IMR-90 (cell line): ENCODE measurements around the gene C22orf31. TPM values are rescaled to one million over a fixed set of nuclear protein-coding genes. Genes with fewer than 3 reads are reported as not detected.

Experiments
- ATAC-seq: fragments of 200-7000 bp; cut with Tn5 transposase; 2 replicates; pipeline ENCODE4 v1.9.1; 2020; ENCODE audit warnings: low read depth, mild to moderate bottlenecking, moderate library complexity
- BruUV-seq: library from RNA; stranded (reverse); fragments of 400-500 nt; replicated peaks from 2 replicates; lab custom pipeline; 2021; lab: Mats Ljungman, UMichigan
- CTCF ChIA-PET: fragments of 300-600 bp; formaldehyde crosslinking; extraction: SDS; loops from one replicate; lab custom pipeline; 2021; ENCODE audit warnings: antibody characterized with exemption; lab: Yijun Ruan, JAX
- POLR2A ChIA-PET: fragments of 300-600 bp; sonication (Branson Sonifier 250); formaldehyde crosslinking; loops from one replicate; lab custom pipeline; 2022; ENCODE audit warnings: antibody characterized with exemption; ENCODE audit not compliant: unreplicated experiment; lab: Charles Lee
- DNase-seq: peaks from one replicate; pipeline ENCODE4 v3.0.0; 2013
- H2AFZ ChIP-seq: replicated peaks from 2 replicates; pipeline ENCODE3; 2013; ENCODE audit warnings: low read length, mild to moderate bottlenecking; ENCODE audit not compliant: poor library complexity
- H2AK5ac ChIP-seq: 2 replicates; pipeline ENCODE4 v1.6.1; 2013; ENCODE audit warnings: low read depth, low read length, inconsistent platforms
- H2AK9ac ChIP-seq: replicated peaks from 2 replicates; pipeline ENCODE3; 2013; ENCODE audit warnings: mild to moderate bottlenecking, low read depth, low read length, moderate library complexity; ENCODE audit not compliant: poor library complexity
- H2BK120ac ChIP-seq: 2 replicates; pipeline ENCODE4 v1.6.1; 2013; ENCODE audit warnings: low read depth, low read length, inconsistent platforms
- H2BK15ac ChIP-seq: 3 replicates; pipeline ENCODE4 v1.6.1; 2013; ENCODE audit warnings: low read depth, low read length, inconsistent platforms
- H2BK20ac ChIP-seq: 2 replicates; pipeline ENCODE4 v1.6.1; 2013; ENCODE audit warnings: low read depth, mild to moderate bottlenecking, inconsistent platforms, low read length, moderate library complexity
- H2BK5ac ChIP-seq: 2 replicates; pipeline ENCODE4 v1.6.1; 2013; ENCODE audit warnings: mild to moderate bottlenecking, low read depth, low read length, inconsistent platforms; ENCODE audit not compliant: poor library complexity, severe bottlenecking
- H3K14ac ChIP-seq: replicated peaks from 2 replicates; pipeline ENCODE4 v1.6.1; 2013; ENCODE audit warnings: low read depth, low read length, inconsistent platforms
- H3K18ac ChIP-seq: 2 replicates; pipeline ENCODE4 v1.6.1; 2013; ENCODE audit warnings: low read depth, low read length, control low read depth
- H3K23ac ChIP-seq: 2 replicates; pipeline ENCODE4 v1.6.1; 2013; ENCODE audit warnings: low read depth, low read length, inconsistent platforms
- H3K27ac ChIP-seq: 2 replicates; pipeline ENCODE4 v1.5.1; 2013; ENCODE audit warnings: mild to moderate bottlenecking, control low read depth, low read length; ENCODE audit not compliant: insufficient read depth
- H3K27me3 ChIP-seq: 2 replicates; pipeline ENCODE4 v1.6.1; 2013; ENCODE audit warnings: low read length; ENCODE audit not compliant: control insufficient read depth, insufficient read depth
- H3K36me3 ChIP-seq: 2 replicates; pipeline ENCODE4 v1.6.1; 2013; ENCODE audit warnings: low read length, mixed read lengths; ENCODE audit not compliant: control insufficient read depth, insufficient read depth
- H3K4ac ChIP-seq: 2 replicates; pipeline ENCODE4 v1.6.1; 2013; ENCODE audit warnings: low read depth, low read length, inconsistent platforms
- H3K4me1 ChIP-seq: 2 replicates; pipeline ENCODE4 v1.6.1; 2013; ENCODE audit warnings: low read length, mixed read lengths; ENCODE audit not compliant: control insufficient read depth, insufficient read depth
- H3K4me2 ChIP-seq: 2 replicates; pipeline ENCODE4 v1.6.1; 2013; ENCODE audit warnings: low read depth, mild to moderate bottlenecking, control low read depth, low read length, moderate library complexity
- H3K4me3 ChIP-seq: 2 replicates; pipeline ENCODE4 v1.5.1; 2013; ENCODE audit warnings: low read depth, mild to moderate bottlenecking, control low read depth, low read length, moderate library complexity; ENCODE audit not compliant: insufficient read depth
- H3K56ac ChIP-seq: 2 replicates; pipeline ENCODE4 v1.6.1; 2013; ENCODE audit warnings: low read length, inconsistent platforms; ENCODE audit not compliant: insufficient read depth; ENCODE audit errors: extremely low read depth
- H3K79me1 ChIP-seq, 2 experiments: 2 replicates each; pipeline ENCODE4 v1.6.1; 2013; ENCODE audit warnings: low read length in 2 of 2, inconsistent platforms in 1 of 2, low read depth in 1 of 2
- H3K9ac ChIP-seq: 2 replicates; pipeline ENCODE4 v1.6.1; 2013; ENCODE audit warnings: low read depth, low read length, control low read depth
- H3K9me1 ChIP-seq: 2 replicates; pipeline ENCODE4 v1.6.1; 2013; ENCODE audit warnings: low read length, inconsistent platforms; ENCODE audit not compliant: insufficient read depth
- H3K9me3 ChIP-seq: 2 replicates; pipeline ENCODE4 v1.6.1; 2013; ENCODE audit warnings: low read length; ENCODE audit not compliant: control insufficient read depth, insufficient read depth
- H4K20me1 ChIP-seq: 2 replicates; pipeline ENCODE4 v1.6.1; 2013; ENCODE audit warnings: low read length, inconsistent platforms; ENCODE audit not compliant: insufficient read depth
- H4K5ac ChIP-seq: 2 replicates; pipeline ENCODE4 v1.6.1; 2013; ENCODE audit warnings: mild to moderate bottlenecking, low read depth, low read length, control low read depth
- H4K8ac ChIP-seq, 2 experiments: 2 replicates each; pipeline ENCODE4 v1.6.1; 2013; ENCODE audit warnings: low read depth in 2 of 2, low read length in 2 of 2, control low read depth in 1 of 2, inconsistent platforms in 1 of 2
- H4K91ac ChIP-seq: 2 replicates; pipeline ENCODE4 v1.6.1; 2013; ENCODE audit warnings: low read depth, low read length, inconsistent platforms; ENCODE audit not compliant: insufficient read depth
- BHLHE40 ChIP-seq: fragments of 150-350 bp; IDR thresholded peaks from 2 replicates; pipeline ENCODE4 v1.6.1; 2016; ENCODE audit warnings: mild to moderate bottlenecking, low read depth, low read length
- CEBPB ChIP-seq: IDR thresholded peaks from 2 replicates; pipeline ENCODE4 v1.6.1; 2012; ENCODE audit warnings: low read depth, low read length, improper control_type of control experiment
- CHD1 ChIP-seq: IDR thresholded peaks from 2 replicates; pipeline ENCODE4 v1.6.1; 2012; ENCODE audit warnings: low read depth, low read length, improper control_type of control experiment
- ELK1 ChIP-seq: fragments of 150-350 bp; IDR thresholded peaks from 2 replicates; pipeline ENCODE4 v1.6.1; 2016; ENCODE audit warnings: low read depth, mild to moderate bottlenecking, low read length, moderate library complexity, borderline replicate concordance
- FOS ChIP-seq: fragments of 150-350 bp; IDR thresholded peaks from 2 replicates; pipeline ENCODE4 v1.6.1; 2016; ENCODE audit warnings: low read depth, low read length
- MAZ ChIP-seq: IDR thresholded peaks from 2 replicates; pipeline ENCODE4 v1.6.1; 2012; ENCODE audit warnings: low read depth, mild to moderate bottlenecking, low read length, improper control_type of control experiment, moderate library complexity, borderline replicate concordance
- NFE2L2 ChIP-seq: fragments of 150-350 bp; IDR thresholded peaks from 2 replicates; pipeline ENCODE4 v1.6.1; 2016; ENCODE audit warnings: low read depth, mild to moderate bottlenecking, low read length
- POLR2A ChIP-seq: IDR thresholded peaks from 2 replicates; pipeline ENCODE4 v1.6.1; 2012; ENCODE audit warnings: mild to moderate bottlenecking, low read depth, low read length
- RAD21 ChIP-seq: IDR thresholded peaks from 2 replicates; pipeline ENCODE4 v1.6.1; 2012; ENCODE audit warnings: low read length, improper control_type of control experiment
- RCOR1 ChIP-seq: IDR thresholded peaks from 2 replicates; pipeline ENCODE4 v1.6.1; 2012; ENCODE audit warnings: mild to moderate bottlenecking, low read length, improper control_type of control experiment; ENCODE audit not compliant: insufficient replicate concordance
- RFX5 ChIP-seq: IDR thresholded peaks from 2 replicates; pipeline ENCODE4 v1.8.0; 2012; ENCODE audit warnings: low read depth, mild to moderate bottlenecking, low read length, moderate library complexity
- SMC3 ChIP-seq: fragments of 150-350 bp; IDR thresholded peaks from 2 replicates; pipeline ENCODE4 v1.6.1; 2016; ENCODE audit warnings: low read depth, mild to moderate bottlenecking, antibody characterized with exemption, low read length, moderate library complexity
- WGBS, 2 experiments: methylation state at CpG; one replicate each; pipeline versions ENCODE4 v1.1.5 to v1.1.7; 2013; ENCODE audit warnings: missing lambda C conversion rate in 2 of 2; ENCODE audit not compliant: insufficient read length in 1 of 2; ENCODE audit errors: extremely low coverage in 2 of 2; 5-methylcytosine and 5-hydroxymethylcytosine counted together
- dilution Hi-C: fragments of 300-500 bp; cut with HindIII; formaldehyde crosslinking; loops from one replicate; pipeline ENCODE4 v1.14.3; 2018; ENCODE audit warnings: low sequenced_read_pairs; ENCODE audit not compliant: unreplicated experiment
- in situ Hi-C: fragments of 300-500 bp; cut with MboI; formaldehyde crosslinking; loops from 3 replicates; pipeline ENCODE4 v1.14.3; 2019; ENCODE audit warnings: low sequenced_read_pairs, inconsistent platforms, mixed read lengths
- intact Hi-C: fragments of 100-400 bp; cut with micrococcal nuclease; formaldehyde crosslinking; loops from 2 replicates; pipeline ENCODE4 v1.10.0; 2022
- polyA plus RNA-seq, 3 experiments: library from polyadenylated mRNA; depleted of rRNA; stranded (reverse); fragments of >200 nt; gene quantifications; 2 replicates each; pipeline ENCODE4 v1.2.3, GENCODE V29; 2012; ENCODE audit warnings: low replicate concordance in 1 of 3
- total RNA-seq: library from RNA; depleted of rRNA; stranded (reverse); fragments of >200 nt; gene quantifications from 2 replicates; pipeline ENCODE4 v1.2.3, GENCODE V29; 2012
- TF ChIP-seq, protein P1 (sequence below): fragments of 150-350 bp; IDR thresholded peaks from 2 replicates; pipeline ENCODE4 v1.6.1; 2017; ENCODE audit warnings: mild to moderate bottlenecking, antibody characterized with exemption, low read length, low read depth

Gene C22orf31
- total and polyA plus RNA-seq, 2 of the 4 experiments (the other 2 are of a cell fraction) = not detected

DNA sequence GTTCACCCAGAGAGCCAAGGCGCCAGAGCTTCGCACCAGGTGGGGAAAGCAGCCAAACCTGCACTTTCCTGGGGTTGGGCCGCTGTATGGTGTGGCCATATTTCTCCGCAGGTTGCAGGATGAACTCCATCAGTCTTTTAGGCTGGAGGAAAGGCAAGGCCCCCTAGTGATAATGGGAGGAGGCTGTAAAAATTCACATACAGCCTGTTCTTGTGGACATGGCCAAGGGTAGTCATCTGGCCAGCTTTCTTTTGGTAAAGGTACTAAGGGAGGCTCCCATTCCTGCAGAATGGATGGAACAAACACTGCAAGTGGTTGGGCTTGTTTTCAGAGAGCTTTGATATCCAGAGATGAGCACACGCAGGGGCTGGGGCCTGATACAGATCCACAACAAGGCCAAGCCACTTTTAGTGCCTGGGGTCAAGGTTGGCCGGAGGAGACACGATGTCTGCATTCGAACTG, 29.6 kb downstream of the C22orf31 start (continued):
- no peak for TF ChIP-seq MAZ

- Histone ChIP-seq H3K14ac (peak overlapping the region; percentile 81), H3K27me3 (no peaks in the 10 kb centered on the region), H2BK15ac (peak overlapping the region; percentile 89), H2AK5ac (peak overlapping the region; percentile 82), H3K4me2 (peak overlapping the region; percentile 66), H3K36me3 (no peaks in the 10 kb centered on the region), H3K79me1 (peaks cover 17 to 27% of the 10 kb centered on the region in 2 experiments; a peak in 3 of 4 replicates), H3K56ac (peak overlapping the region; percentile 75), H3K18ac (peak overlapping the region; percentile 78), H4K5ac (peak overlapping the region; percentile 83), H3K9me1 (peaks cover 16% of the 10 kb centered on the region), H3K23ac (peak overlapping the region; percentile 75), H2AFZ (peak overlapping the region; percentile 90), H4K8ac (peak overlapping the region; percentile 74 to 90), H3K9me3 (no peaks in the 10 kb centered on the region), H2AK9ac (peak overlapping the region; percentile 91), H2BK120ac (peak overlapping the region; percentile 91), H4K91ac (peak overlapping the region; percentile 93), H3K27ac (peak overlapping the region; percentile 87), H3K4me3 (peak overlapping the region; percentile 10; the same call in 1 of the 2 replicates), H3K4ac (peak overlapping the region; percentile 90), H3K4me1 (peaks cover 18% of the 10 kb centered on the region), H4K20me1 (no peaks in the 10 kb centered on the region), H2BK20ac (peak overlapping the region; percentile 89), H2BK5ac (peak overlapping the region; percentile 90), H3K9ac (peak overlapping the region; percentile 31)
- intact Hi-C loops = loop anchor here (5.0 kb wide), 1 partner anchor 129 kb away; no protein-coding TSS in a partner anchor
- DNase-seq (peak; percentile 98), ATAC-seq (peak; percentile 83)
- ChIA-PET POLR2A (no interaction called here), CTCF (interaction anchor here (2.1 kb wide), 1 partner anchor 9 kb away, joined by 14 read pairs; no protein-coding TSS in a partner anchor)
- dilution Hi-C loops = no loop called here
- in situ Hi-C loops = loop anchor here (10.0 kb wide), 1 partner anchor 427 kb away; no protein-coding TSS in a partner anchor
- no TSS peak for BruUV-seq
- 22% methylated on average over 5 of the region's 18 CpGs; no CpG with 5 or more reads in 1 of the 2 experiments for WGBS, 2 experiments
- TF ChIP-seq POLR2A (peak; percentile 74; the same call in 1 of the 2 replicates), MAZ (peak; percentile 75; the same call in 1 of the 2 replicates), CHD1 (peak; percentile 59; the same call in 1 of the 2 replicates), RFX5 (no peak), RAD21 (peak; percentile 26; the same call in 1 of the 2 replicates), CEBPB (no peak), ELK1 (no peak), RCOR1 (peak; percentile 18), FOS (peak; percentile 90), SMC3 (no peak), BHLHE40 (peak; percentile 67; the same call in 1 of the 2 replicates), NFE2L2 (peak; percentile 92)
- TF ChIP-seq, protein P1, sequence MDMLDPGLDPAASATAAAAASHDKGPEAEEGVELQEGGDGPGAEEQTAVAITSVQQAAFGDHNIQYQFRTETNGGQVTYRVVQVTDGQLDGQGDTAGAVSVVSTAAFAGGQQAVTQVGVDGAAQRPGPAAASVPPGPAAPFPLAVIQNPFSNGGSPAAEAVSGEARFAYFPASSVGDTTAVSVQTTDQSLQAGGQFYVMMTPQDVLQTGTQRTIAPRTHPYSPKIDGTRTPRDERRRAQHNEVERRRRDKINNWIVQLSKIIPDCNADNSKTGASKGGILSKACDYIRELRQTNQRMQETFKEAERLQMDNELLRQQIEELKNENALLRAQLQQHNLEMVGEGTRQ = peak; percentile 72
These were observed 30.2 kb downstream of the C22orf31 start for GRCh38 chr22:29031227-29032011.
